DND-41 (cell line): ENCODE measurements around the gene ANTXR2.

Experiments
- EZH2 ChIP-seq: IDR thresholded peaks from 3 replicates; pipeline ENCODE4 v1.6.1; 2012; ENCODE audit warnings: borderline replicate concordance, low read depth, mild to moderate bottlenecking, moderate library complexity, low read length, inconsistent platforms; ENCODE audit not compliant: severe bottlenecking
- TF ChIP-seq, protein P1 (sequence below): IDR thresholded peaks from 2 replicates; pipeline ENCODE4 v1.5.1; 2012; ENCODE audit warnings: borderline replicate concordance, low read length, moderate library complexity, mild to moderate bottlenecking; ENCODE audit not compliant: poor library complexity, severe bottlenecking; ENCODE audit errors: extremely low read depth

DNA sequence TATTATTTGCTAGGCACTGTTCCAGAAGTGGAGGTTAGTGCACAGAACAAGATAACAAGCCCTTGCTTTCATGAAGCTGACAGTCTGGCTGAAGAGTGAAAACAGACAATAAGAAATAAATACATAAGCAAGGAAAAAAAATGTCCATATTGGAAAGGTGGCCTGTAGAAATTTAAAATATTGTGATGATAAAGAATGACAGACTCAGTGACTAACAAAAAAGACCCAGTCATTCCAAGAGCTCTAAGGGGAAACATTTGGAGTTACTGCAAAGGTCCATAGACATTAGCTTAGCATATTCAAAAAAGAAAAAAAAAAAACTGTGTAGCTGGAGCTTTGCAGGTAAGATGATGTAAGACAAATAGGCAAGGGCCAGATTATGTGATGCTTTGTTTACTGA, 1.0 kb upstream of the ANTXR2 start:
- TF ChIP-seq, protein P1, sequence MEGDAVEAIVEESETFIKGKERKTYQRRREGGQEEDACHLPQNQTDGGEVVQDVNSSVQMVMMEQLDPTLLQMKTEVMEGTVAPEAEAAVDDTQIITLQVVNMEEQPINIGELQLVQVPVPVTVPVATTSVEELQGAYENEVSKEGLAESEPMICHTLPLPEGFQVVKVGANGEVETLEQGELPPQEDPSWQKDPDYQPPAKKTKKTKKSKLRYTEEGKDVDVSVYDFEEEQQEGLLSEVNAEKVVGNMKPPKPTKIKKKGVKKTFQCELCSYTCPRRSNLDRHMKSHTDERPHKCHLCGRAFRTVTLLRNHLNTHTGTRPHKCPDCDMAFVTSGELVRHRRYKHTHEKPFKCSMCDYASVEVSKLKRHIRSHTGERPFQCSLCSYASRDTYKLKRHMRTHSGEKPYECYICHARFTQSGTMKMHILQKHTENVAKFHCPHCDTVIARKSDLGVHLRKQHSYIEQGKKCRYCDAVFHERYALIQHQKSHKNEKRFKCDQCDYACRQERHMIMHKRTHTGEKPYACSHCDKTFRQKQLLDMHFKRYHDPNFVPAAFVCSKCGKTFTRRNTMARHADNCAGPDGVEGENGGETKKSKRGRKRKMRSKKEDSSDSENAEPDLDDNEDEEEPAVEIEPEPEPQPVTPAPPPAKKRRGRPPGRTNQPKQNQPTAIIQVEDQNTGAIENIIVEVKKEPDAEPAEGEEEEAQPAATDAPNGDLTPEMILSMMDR: no peak
- TF ChIP-seq EZH2: no peak
